Naive thymus-derived CD4-positive, alpha-beta T cell (primary cell): ENCODE measurements around the gene RIPOR3. TPM values are rescaled to one million over a fixed set of nuclear protein-coding genes. Genes with fewer than 3 reads are reported as not detected.
A peak's percentile ranks its signal among the peaks of the same experiment; 100 is the strongest.

Source experiments
- ATAC-seq: fragments of 150-1000 bp; cut with Tn5 transposase; 2 replicates; pipeline ENCODE4 v1.10.0; 2021; ENCODE audit warnings: mild to moderate bottlenecking, moderate library complexity
- CTCF ChIA-PET: fragments of 350-600 bp; sonication (Branson Sonifier 250); formaldehyde crosslinking; loops from one replicate; lab custom pipeline; 2021; ENCODE audit warnings: antibody characterized with exemption; lab: Charles Lee
- POLR2A ChIA-PET: fragments of 350-600 bp; sonication (Branson Sonifier 250); formaldehyde crosslinking; loops from one replicate; lab custom pipeline; 2021; ENCODE audit warnings: antibody characterized with exemption, inconsistent platforms; lab: Charles Lee
- DNase-seq, 9 donors: peaks; one replicate each; pipeline versions ENCODE4 v3.0.0 to v3.0.0-alpha.2; 2020 to 2022; ENCODE audit warnings: mixed read lengths in 1 of 9
- H3K27ac ChIP-seq: one replicate; pipeline ENCODE4 v1.7.0; 2013; ENCODE audit warnings: mild to moderate bottlenecking, low read depth, low read length, moderate library complexity
- H3K27me3 ChIP-seq, 2 donors: one replicate each; pipeline ENCODE4 v1.7.0; 2013; ENCODE audit warnings: low read length in 2 of 2, mild to moderate bottlenecking in 2 of 2, moderate library complexity in 2 of 2; ENCODE audit not compliant: control insufficient read depth in 2 of 2, insufficient read depth in 2 of 2
- H3K36me3 ChIP-seq, 3 experiments: 1 replicate in 2 of 3; 2 replicates in 1 of 3; pipeline ENCODE4 v1.7.0; 2013; ENCODE audit warnings: low read length in 3 of 3, mild to moderate bottlenecking in 3 of 3, moderate library complexity in 1 of 3; ENCODE audit not compliant: insufficient read depth in 3 of 3, control insufficient read depth in 2 of 3
- H3K4me1 ChIP-seq, 2 donors: one replicate each; pipeline ENCODE4 v1.7.0; 2013; ENCODE audit warnings: low read length in 2 of 2, mild to moderate bottlenecking in 2 of 2, moderate library complexity in 1 of 2; ENCODE audit not compliant: control insufficient read depth in 2 of 2, insufficient read depth in 2 of 2
- H3K4me3 ChIP-seq: 2 replicates; pipeline ENCODE4 v1.7.0; 2013; ENCODE audit warnings: mild to moderate bottlenecking, low read length
- H3K9me3 ChIP-seq, 3 experiments: 1 replicate in 2 of 3; 2 replicates in 1 of 3; pipeline ENCODE4 v1.7.0; 2013; ENCODE audit warnings: low read length in 3 of 3; ENCODE audit not compliant: control insufficient read depth in 2 of 3
- H3K27ac Mint-ChIP-seq, 9 donors: one replicate each; pipeline ENCODE4 v1.8.0; 2020 to 2022; ENCODE audit warnings: mixed read lengths in 9 of 9, mild to moderate bottlenecking in 8 of 9, moderate library complexity in 5 of 9, inconsistent platforms in 2 of 9
- H3K27me3 Mint-ChIP-seq, 5 donors: one replicate each; pipeline ENCODE4 v1.8.0; 2021 to 2022; ENCODE audit warnings: mixed read lengths in 5 of 5, mild to moderate bottlenecking in 1 of 5
- H3K36me3 Mint-ChIP-seq, 5 donors: one replicate each; pipeline ENCODE4 v1.8.0; 2020 to 2022; ENCODE audit warnings: mixed read lengths in 5 of 5, mild to moderate bottlenecking in 3 of 5, inconsistent platforms in 1 of 5
- H3K4me1 Mint-ChIP-seq, 7 donors: one replicate each; pipeline ENCODE4 v1.8.0; 2020 to 2022; ENCODE audit warnings: mixed read lengths in 7 of 7, mild to moderate bottlenecking in 3 of 7, inconsistent platforms in 1 of 7
- H3K4me3 Mint-ChIP-seq, 10 donors: one replicate each; pipeline ENCODE4 v1.8.0; 2020 to 2022; ENCODE audit warnings: mild to moderate bottlenecking in 10 of 10, mixed read lengths in 10 of 10, moderate library complexity in 6 of 10, inconsistent platforms in 2 of 10
- H3K9me3 Mint-ChIP-seq, 11 donors: one replicate each; pipeline ENCODE4 v1.8.0; 2020 to 2022; ENCODE audit warnings: mixed read lengths in 11 of 11, mild to moderate bottlenecking in 4 of 11, inconsistent platforms in 1 of 11, moderate library complexity in 1 of 11
- intact Hi-C, 2 donors: fragments of 100-400 bp; cut with micrococcal nuclease; formaldehyde crosslinking; loops; one replicate each; pipeline ENCODE4 v1.15.1; 2023
- polyA plus RNA-seq, 2 donors: library from polyadenylated mRNA; unstranded; fragments of 300-500 nt; fragmentation: Illumina TruSeq; gene quantifications; one replicate each; pipeline ENCODE4 v1.2.3, GENCODE V29; 2021
- total RNA-seq, 6 experiments: library from RNA in 5 of 6; stranded (reverse) in 5 of 6; gene quantifications; 1 replicate in 5 of 6; 2 replicates in 1 of 6; pipeline ENCODE4 v1.2.3 and lab custom pipeline; 2021 to 2026

Gene RIPOR3
- total and polyA plus RNA-seq, 7 experiments from 2014 or later = 0.27 to 1.7 (median 0.80) TPM; not detected in 3

GRCh38 chr20:50689864-50690649 lies 1.3 kb downstream of the RIPOR3 start:
- peaks cover 8 to 23% (median 15%) of the 10 kb centered on the region in 7 donors for H3K4me1 Mint-ChIP-seq
- Histone ChIP-seq H3K27ac (no peak overlapping the region), H3K4me3 (no peak overlapping the region), H3K36me3 (no peaks in the 10 kb centered on the region), H3K27me3 (peaks cover 0 to 3% of the 10 kb centered on the region in 2 donors), H3K4me1 (peaks cover 0 to 5% of the 10 kb centered on the region in 2 donors), H3K9me3 (no peaks in the 10 kb centered on the region)
- H3K4me3 Mint-ChIP-seq = peak overlapping the region in 3 of 10 donors; percentile 33 to 70 (median 56)
- no peaks in the 10 kb centered on the region for H3K36me3 Mint-ChIP-seq
- DNase-seq (no peak), ATAC-seq (no peak)
- peak overlapping the region in 1 of 9 donors; percentile 42 for H3K27ac Mint-ChIP-seq
- POLR2A ChIA-PET = no interaction called here
- intact Hi-C loops = no loop called here
- H3K9me3 Mint-ChIP-seq = peaks cover 0 to 2% (median 0%) of the 10 kb centered on the region in 11 donors
- H3K27me3 Mint-ChIP-seq = peaks cover 36 to 56% (median 47%) of the 10 kb centered on the region in 5 donors
- CTCF ChIA-PET = no interaction called here

- no peak for DNase-seq
- Mint-ChIP-seq H3K27me3 (peaks cover 35 to 48% (median 39%) of the 10 kb centered on the region in 5 donors), H3K9me3 (peaks cover 0 to 2% (median 0%) of the 10 kb centered on the region in 11 donors), H3K27ac (no peak overlapping the region), H3K36me3 (peaks cover 0 to 4% (median 0%) of the 10 kb centered on the region in 5 donors), H3K4me3 (no peak overlapping the region), H3K4me1 (peaks cover 8 to 23% (median 15%) of the 10 kb centered on the region in 7 donors)
- ATAC-seq = no peak
- no peaks in the 10 kb centered on the region for H3K36me3 ChIP-seq
- no peak overlapping the region for H3K4me3 ChIP-seq
- ChIA-PET CTCF (no interaction called here), POLR2A (no interaction called here)
- H3K4me1 ChIP-seq = peaks cover 0 to 5% of the 10 kb centered on the region in 2 donors
- intact Hi-C loops = no loop called here
- H3K27me3 ChIP-seq = peaks cover 0 to 3% of the 10 kb centered on the region in 2 donors
- H3K27ac ChIP-seq = no peak overlapping the region
- H3K9me3 ChIP-seq = no peaks in the 10 kb centered on the region
Observed at GRCh38 chr20:50688256-50688975, 2.9 kb downstream of the RIPOR3 start.

- ChIA-PET POLR2A (no interaction called here), CTCF (no interaction called here)
- H3K9me3 ChIP-seq = no peaks in the 10 kb centered on the region
- H3K27me3 ChIP-seq = peaks cover 0 to 2% of the 10 kb centered on the region in 2 donors
- intact Hi-C loops = no loop called here
- H3K36me3 Mint-ChIP-seq = peaks cover 0 to 4% (median 0%) of the 10 kb centered on the region in 5 donors
- H3K4me3 Mint-ChIP-seq = no peak overlapping the region
- H3K36me3 ChIP-seq = no peaks in the 10 kb centered on the region
- H3K4me3 ChIP-seq = no peak overlapping the region
- ATAC-seq = no peak
- peaks cover 7 to 18% (median 13%) of the 10 kb centered on the region in 7 donors for H3K4me1 Mint-ChIP-seq
- no peak overlapping the region for H3K27ac ChIP-seq
- peaks cover 0 to 5% of the 10 kb centered on the region in 2 donors for H3K4me1 ChIP-seq
- H3K9me3 Mint-ChIP-seq = peaks cover 0 to 2% (median 0%) of the 10 kb centered on the region in 11 donors
- no peak for DNase-seq
- H3K27ac Mint-ChIP-seq = no peak overlapping the region
- H3K27me3 Mint-ChIP-seq = peaks cover 26 to 37% (median 32%) of the 10 kb centered on the region in 5 donors
Observed at GRCh38 chr20:50686821-50687220, 4.5 kb downstream of the RIPOR3 start.

- Mint-ChIP-seq H3K9me3 (no peaks in the 10 kb centered on the region), H3K4me1 (no peaks in the 10 kb centered on the region), H3K27ac (no peak overlapping the region), H3K36me3 (peaks cover 0 to 4% (median 0%) of the 10 kb centered on the region in 5 donors), H3K27me3 (peaks cover 0 to 11% (median 4%) of the 10 kb centered on the region in 5 donors), H3K4me3 (no peak overlapping the region)
- no peak for ATAC-seq
- DNase-seq = no peak
- Histone ChIP-seq H3K9me3 (no peaks in the 10 kb centered on the region), H3K4me1 (no peaks in the 10 kb centered on the region), H3K27ac (no peak overlapping the region), H3K27me3 (no peaks in the 10 kb centered on the region), H3K36me3 (no peaks in the 10 kb centered on the region), H3K4me3 (no peak overlapping the region)
- intact Hi-C loops = no loop called here
- ChIA-PET POLR2A (no interaction called here), CTCF (no interaction called here)
Observed at GRCh38 chr20:50683570-50683969, 7.8 kb downstream of the RIPOR3 start.

GRCh38 chr20:50682947-50683530 lies 8.3 kb downstream of the RIPOR3 start:
- H3K36me3 Mint-ChIP-seq = peaks cover 0 to 4% (median 0%) of the 10 kb centered on the region in 5 donors
- H3K27ac Mint-ChIP-seq = no peak overlapping the region
- no peak for DNase-seq
- ATAC-seq = no peak
- H3K27ac ChIP-seq = no peak overlapping the region
- intact Hi-C loops = no loop called here
- no peaks in the 10 kb centered on the region for H3K9me3 Mint-ChIP-seq
- no peaks in the 10 kb centered on the region for H3K36me3 ChIP-seq
- POLR2A ChIA-PET = no interaction called here
- H3K4me3 ChIP-seq = no peak overlapping the region
- no peaks in the 10 kb centered on the region for H3K27me3 ChIP-seq
- H3K4me1 ChIP-seq = no peaks in the 10 kb centered on the region
- CTCF ChIA-PET = interaction anchor here (0.6 kb wide), 1 partner anchor 646 kb away, joined by 3 read pairs; no protein-coding TSS in a partner anchor
- H3K4me3 Mint-ChIP-seq = no peak overlapping the region
- no peaks in the 10 kb centered on the region for H3K4me1 Mint-ChIP-seq
- peaks cover 0 to 8% (median 3%) of the 10 kb centered on the region in 5 donors for H3K27me3 Mint-ChIP-seq
- H3K9me3 ChIP-seq = no peaks in the 10 kb centered on the region

GRCh38 chr20:50682065-50682464 lies 9.3 kb downstream of the RIPOR3 start:
- Mint-ChIP-seq H3K4me1 (no peaks in the 10 kb centered on the region), H3K36me3 (peaks cover 0 to 4% (median 0%) of the 10 kb centered on the region in 5 donors), H3K27me3 (peaks cover 0 to 5% (median 0%) of the 10 kb centered on the region in 5 donors), H3K9me3 (no peaks in the 10 kb centered on the region), H3K4me3 (no peak overlapping the region), H3K27ac (no peak overlapping the region)
- ATAC-seq = no peak
- CTCF ChIA-PET = no interaction called here
- no peaks in the 10 kb centered on the region for H3K4me1 ChIP-seq
- intact Hi-C loops = no loop called here
- H3K4me3 ChIP-seq = no peak overlapping the region
- no peak overlapping the region for H3K27ac ChIP-seq
- POLR2A ChIA-PET = no interaction called here
- no peaks in the 10 kb centered on the region for H3K9me3 ChIP-seq
- no peaks in the 10 kb centered on the region for H3K36me3 ChIP-seq
- DNase-seq = no peak
- H3K27me3 ChIP-seq = no peaks in the 10 kb centered on the region
